NCI-H128 (cell line): ENCODE data around the gene COL8A2.

Source experiments
- DNase-seq: peaks from one replicate; lab custom pipeline; 2025; ENCODE audit not compliant: unreplicated experiment; lab: John Stamatoyannopoulos, UW

The COL8A2 gene

DNA sequence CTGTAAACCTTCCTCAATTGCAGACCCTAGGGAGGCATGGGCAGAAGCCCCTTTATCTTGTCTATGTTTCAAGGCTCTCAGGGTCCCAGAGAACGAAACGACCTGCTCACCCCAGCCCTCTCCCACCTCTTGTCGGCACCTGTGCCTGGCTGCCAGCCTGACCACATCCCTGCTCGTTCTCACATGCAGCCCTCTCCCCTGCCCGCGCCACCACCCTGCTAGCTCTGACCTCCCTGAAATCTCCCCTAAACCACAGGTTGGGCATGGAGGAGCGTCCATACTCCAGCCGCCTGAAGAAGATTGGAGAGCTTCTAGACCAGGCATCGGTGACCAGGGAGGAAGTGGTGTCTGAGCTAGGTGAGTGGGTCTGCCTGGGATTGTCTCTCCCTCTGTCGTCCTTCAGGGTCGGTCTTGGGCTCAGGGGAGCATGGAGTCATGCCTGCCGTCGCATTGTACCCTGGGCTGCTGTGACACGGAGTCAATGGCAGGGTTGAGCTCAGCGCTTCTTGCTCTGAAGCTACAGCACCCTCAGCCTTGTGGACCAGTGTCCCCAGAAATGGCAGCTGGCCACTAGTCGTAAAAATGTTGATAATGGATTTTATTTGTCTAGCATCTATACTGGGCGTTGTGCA is 32.7 kb downstream of the COL8A2 start:
- DNase-seq = no peak

GRCh38 chr1:36091698-36092097 is 33.3 kb downstream of the COL8A2 start:
- no peak for DNase-seq

GRCh38 chr1:36091141-36091540 is 33.9 kb downstream of the COL8A2 start:
- DNase-seq = no peak

DNA sequence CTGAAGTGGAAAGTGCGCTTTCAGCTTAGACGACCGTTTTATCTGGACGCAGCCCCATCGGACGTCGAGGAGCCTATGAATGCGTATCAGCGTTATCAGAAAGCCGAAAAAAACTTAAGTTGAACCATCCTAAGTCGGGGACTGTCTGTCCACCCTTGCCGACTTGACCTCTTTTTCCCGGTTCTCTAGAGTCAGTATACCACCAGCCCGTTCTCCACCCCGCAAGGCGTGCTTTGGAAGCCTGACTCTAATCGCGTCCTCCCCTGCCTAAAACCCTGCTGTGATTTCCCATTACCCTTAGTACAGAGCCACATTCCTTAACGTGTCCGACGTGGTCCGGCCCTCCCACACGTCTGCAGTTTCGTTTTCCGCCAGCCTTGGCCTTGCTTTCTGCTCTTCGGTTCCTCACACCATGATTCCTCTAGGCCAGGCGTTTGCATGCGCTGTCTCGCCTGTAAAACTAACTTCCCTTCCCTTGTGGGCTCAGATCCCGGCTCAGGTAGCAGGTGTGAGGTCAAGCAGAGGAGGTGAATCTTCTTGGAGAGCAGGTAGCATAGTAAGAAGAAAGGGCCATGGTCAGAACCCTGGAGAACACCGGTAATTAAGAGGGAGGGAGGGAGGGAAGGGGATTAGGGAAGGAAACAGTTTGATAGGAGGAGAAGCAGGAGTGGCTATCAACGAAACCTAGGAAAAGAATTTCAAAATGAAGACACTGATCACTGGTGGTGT is 35.5 kb downstream of the COL8A2 start:
- no peak for DNase-seq

- DNase-seq = peak; percentile 83
Observed at GRCh38 chr1:36088577-36089392, 36.2 kb downstream of the COL8A2 start, which contains the start of gene ADPRS. ADPRS (plus strand) TSS chr1:36088892; CDS start chr1:36088905, 13 bp downstream.

- no peak for DNase-seq
Observed at GRCh38 chr1:36088265-36088576, 36.8 kb downstream of the COL8A2 start.

GRCh38 chr1:36087233-36088123 is 37.5 kb downstream of the COL8A2 start:
- no peak for DNase-seq

DNA sequence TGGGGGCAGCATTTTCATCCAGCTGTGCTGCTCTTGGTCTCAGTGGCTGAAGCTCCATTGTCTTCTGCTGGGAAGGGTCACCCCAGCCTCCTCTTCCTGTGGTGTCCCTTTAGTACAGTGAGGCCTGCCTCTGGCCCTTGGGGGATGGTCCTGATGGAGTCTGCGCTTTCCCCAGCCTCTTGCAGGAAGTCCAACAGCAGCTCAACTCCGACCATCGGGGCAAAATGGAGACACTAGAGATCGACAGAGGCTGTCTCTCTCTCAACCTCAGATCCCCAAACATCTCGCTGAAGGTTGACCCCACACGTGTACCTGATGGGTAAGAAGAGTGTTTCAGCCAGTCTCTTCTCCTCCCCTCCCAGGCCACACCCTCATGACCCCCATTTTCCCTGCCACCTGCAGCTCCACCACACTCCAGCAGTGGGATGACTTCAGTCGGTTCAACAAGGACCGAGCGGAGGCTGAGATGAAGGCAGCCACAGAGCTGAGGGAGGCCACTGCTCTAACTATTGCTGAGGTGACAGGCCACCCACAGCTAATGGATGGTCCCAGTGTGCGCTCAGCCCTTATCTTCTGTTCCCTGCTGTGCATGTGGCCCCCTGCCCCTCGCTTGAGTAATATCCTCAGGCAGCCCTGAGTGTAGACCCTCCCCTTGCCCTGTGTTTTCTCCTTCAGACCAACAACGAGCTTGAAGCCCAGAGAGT is 38.3 kb downstream of the COL8A2 start:
- DNase-seq = no peak

DNA sequence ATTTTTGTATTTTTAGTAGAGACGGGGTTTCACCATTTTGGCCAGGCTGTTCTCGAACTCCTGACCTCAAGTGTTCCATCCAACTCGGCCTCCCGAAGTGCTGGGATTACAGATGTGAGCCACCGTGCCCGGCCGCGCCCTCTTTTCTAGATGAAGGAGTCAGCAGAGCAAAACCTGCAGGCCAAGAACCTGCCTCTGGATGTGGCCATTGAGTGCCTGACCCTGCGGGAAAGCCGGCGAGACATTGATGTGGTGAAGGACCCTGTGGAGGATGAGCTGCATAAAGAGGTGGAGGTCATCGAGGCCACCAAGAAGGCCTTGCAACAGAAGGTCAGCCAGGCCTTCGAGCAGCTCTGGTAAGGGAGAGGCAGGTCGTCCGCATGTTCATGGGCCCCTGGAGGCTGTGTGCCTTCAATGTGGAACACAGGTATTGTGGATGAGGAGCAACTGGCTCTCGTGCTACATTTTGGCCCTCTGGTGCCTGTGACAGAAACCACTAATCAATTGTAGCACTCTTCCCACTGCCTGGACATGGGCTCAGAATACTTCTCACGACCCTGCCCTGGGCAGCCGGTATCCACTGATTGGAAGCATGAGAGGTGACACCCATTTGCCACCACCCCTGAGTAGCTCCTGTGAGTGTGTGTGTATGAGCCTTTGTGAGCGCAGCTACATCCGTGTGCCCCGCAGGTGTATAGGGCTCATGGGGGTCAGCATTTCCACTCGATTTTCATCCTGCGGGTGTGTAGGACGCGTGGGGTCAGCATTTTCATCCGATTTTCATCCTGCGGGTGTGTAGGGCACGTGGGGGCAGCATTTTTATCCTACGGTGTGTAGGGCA is 39.1 kb downstream of the COL8A2 start:
- DNase-seq = no peak

DNA sequence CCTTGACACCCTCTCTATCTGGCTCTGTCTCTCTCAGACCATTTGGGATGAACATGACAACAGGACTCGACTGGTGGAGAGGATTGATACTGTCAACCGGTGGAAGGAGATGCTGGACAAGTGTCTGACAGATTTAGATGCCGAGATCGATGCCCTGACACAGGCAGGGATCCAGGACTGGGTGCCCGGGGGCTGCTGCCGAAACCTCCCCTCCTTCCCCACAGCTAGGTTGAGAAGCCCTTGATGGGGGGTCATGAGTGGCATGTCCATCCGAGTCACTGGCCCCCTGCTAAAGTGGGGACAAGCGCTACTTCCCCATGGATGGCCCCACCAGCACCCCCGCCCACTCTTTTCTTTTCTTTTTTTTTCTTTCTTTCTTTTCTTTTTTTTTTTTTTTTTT is 39.9 kb downstream of the COL8A2 start:
- no peak for DNase-seq

DNA sequence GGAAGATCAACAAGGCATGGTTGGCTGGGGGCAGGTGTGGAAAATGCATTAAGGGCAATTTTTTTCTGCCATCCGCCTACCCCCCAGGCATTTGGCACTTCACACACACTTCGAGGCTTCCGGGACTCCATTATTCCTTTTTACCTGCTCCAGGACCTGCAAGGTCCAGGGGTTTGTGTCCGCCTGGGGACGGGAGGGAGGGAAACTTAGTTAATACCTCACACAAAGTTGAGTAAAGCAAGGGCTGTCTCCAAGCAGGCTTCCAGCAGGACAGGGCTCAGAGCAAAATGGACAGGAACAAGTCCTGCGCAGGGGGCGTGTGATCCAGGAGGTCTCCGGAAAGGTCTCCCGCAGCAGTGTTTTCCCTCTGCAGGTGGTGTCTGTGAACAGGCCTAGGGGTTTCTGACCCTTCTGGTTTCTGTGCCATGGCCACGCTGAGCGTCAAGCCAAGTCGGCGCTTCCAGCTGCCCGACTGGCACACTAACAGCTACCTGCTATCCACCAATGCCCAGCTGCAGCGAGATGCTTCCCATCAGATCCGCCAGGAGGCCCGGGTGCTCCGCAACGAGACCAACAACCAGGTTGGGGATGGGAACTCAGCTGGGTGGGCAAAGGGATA is 40.4 kb downstream of the COL8A2 start:
- DNase-seq = no peak

DNA sequence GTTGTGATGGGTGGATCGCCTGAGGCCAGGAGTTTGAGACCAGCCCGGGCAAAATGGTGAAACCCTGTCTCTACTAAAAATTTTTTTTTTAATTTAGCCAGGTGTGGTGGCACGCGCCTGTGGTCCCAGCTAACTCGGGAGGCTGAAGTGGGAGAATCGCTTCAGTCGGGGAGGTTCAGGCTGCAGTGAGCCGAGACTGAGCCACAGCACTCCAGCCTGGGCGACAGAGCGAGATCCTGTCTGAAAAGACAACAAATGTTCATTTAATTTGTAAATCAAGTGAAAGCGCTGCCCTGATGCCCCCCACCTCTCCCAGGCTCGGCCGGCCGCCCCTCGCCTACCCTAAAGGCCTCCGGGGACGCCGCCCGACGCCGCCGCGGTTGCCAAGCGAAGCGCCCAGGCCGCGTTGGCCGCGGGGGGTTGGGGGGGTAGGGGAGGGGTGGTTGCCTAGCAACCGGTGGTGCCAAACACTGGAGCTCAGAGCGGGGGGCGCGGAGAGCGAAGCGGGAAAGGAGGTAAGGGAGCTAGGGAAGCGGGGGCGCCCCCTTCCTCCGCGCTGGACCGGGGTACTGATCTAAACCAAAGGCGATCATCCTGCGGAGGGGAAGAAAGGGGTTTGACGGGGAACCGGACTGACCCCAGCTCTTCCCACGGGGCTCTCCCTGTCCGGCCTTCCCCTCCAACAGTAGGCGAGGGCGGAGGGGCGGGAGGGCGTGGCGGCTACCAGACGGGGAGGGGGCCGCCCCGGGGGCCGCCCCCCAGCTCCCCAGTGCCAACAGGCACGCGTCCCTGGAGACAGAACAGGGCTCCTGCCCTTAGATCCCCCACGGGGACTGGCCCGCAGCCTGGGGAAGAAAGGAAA is 41.2 kb downstream of the COL8A2 start, which contains the start of gene TEKT2:
Gene TEKT2, plus strand, starts transcription at position 460 of the 862 bp plus-strand sequence. CDS start 828 bp downstream, outside the sequence.
- DNase-seq = peak; percentile 80

GRCh38 chr1:36083219-36083618 is 41.8 kb downstream of the COL8A2 start:
- DNase-seq = no peak

DNA sequence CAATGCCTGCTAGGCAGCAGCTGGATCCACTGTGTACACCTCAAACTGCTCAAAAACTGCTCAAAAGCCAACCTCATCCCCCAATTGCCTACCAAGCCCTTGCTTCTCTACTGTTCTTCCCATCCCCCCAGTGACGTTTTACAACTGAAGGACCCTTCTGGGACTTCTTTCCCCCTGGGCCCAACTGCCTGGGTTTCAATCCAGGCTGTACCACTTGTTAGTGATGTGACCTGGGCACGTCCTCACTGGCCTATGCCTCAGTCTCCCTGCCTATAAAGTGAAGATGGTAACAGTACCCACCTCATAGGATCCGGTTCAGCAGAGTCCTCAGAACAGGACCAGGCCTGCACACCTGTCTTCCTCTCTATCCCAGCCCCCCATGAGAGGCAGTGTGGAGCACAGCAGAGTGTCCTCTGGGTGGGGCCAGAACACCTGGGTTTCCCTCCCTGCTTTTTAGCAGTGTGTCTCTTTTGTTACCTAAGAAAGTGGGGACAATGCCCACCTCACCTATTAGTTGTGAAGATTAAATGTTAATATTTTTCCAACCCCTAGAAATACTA is 43.0 kb downstream of the COL8A2 start:
- no peak for DNase-seq

DNA sequence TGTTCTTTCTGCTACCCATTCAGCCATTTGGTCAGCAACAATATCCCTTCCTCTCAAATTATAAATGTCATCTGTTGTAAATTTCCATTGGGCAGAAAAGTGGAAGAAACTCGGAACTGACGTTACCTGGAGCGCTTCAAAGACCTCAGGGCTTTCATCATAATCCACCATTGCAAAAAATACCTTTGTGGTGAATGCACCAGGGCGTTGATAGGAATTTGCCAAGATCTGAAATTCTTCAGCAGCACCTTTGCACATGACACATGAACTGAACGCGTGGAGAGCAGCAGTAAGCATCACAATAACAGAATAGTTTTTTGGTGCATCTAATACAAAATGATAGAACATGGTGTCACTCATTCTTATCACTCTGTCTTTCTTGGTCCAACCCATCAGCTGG is 44.2 kb downstream of the COL8A2 start:
- DNase-seq = no peak

GRCh38 chr1:36080236-36080635 is 44.8 kb downstream of the COL8A2 start:
- no peak for DNase-seq

DNA sequence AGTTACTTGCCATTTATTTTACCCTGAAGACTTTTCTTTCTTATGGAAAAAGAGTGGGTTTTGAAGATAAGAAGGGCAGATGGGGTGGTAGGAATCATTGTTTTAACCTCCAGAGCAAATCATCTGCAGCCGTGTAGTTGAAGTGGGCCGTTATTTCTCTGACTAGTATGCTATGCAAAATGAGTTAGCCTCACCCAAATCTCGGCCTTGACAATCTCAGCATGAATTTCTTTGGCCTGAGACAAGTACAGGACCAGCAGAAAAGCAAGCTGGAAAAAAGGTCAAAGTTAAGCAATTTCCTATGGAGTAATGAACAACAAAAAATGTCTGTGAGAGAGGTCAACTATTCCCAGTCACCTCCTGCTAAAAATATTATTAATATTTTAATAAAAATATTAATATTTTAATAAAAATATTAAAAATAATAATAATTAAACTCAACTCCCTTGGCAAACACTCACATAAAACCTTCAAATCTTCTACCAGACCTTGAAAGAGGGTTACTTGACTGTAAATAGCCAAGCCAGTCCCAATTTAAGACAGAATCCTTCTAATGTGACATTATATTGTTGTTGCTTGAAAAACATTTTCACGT is 47.9 kb downstream of the COL8A2 start:
- DNase-seq = no peak
